Choroid plexus epithelial cell (primary cell): Measurements from ENCODE around the gene VWA5B2.
A peak's percentile ranks its signal among the peaks of the same experiment; 100 is the strongest.

Source experiments
- DNase-seq: peaks from one replicate; pipeline ENCODE4 v3.0.0-alpha.2; 2010; ENCODE audit warnings: low read depth
- H3K4me3 ChIP-seq: 2 replicates; pipeline ENCODE4 v1.5.1; 2011; ENCODE audit warnings: low read depth, mild to moderate bottlenecking, control low read depth, low read length, moderate library complexity
- TF ChIP-seq, protein P1 (sequence below): conservative IDR thresholded peaks from 2 replicates; pipeline ENCODE4 v1.5.1; 2011; ENCODE audit warnings: low read depth, mild to moderate bottlenecking, control low read depth, inconsistent platforms, low read length, moderate library complexity

Gene VWA5B2

DNA sequence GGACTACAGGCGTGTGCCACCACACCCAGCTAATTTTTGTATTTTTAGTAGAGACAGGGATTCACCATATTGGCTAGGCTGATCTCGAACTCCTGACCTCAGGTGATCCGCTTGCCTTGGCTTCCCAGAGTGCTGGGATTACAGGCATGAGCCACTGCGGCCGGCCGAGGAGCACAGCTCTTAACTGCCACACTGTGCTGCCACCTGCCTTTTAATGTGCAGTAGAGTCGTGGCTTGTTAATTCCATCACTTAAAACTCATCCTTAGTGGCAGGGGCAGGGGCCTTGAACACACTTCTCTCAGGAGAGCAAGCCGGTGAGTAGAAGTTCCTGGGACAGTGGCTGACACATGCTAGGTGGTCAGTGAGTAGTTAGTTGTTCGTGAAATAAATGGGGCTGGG is 30.9 kb upstream of the VWA5B2 start:
- TF ChIP-seq, protein P1, sequence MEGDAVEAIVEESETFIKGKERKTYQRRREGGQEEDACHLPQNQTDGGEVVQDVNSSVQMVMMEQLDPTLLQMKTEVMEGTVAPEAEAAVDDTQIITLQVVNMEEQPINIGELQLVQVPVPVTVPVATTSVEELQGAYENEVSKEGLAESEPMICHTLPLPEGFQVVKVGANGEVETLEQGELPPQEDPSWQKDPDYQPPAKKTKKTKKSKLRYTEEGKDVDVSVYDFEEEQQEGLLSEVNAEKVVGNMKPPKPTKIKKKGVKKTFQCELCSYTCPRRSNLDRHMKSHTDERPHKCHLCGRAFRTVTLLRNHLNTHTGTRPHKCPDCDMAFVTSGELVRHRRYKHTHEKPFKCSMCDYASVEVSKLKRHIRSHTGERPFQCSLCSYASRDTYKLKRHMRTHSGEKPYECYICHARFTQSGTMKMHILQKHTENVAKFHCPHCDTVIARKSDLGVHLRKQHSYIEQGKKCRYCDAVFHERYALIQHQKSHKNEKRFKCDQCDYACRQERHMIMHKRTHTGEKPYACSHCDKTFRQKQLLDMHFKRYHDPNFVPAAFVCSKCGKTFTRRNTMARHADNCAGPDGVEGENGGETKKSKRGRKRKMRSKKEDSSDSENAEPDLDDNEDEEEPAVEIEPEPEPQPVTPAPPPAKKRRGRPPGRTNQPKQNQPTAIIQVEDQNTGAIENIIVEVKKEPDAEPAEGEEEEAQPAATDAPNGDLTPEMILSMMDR: no peak
- no peak overlapping the region for H3K4me3 ChIP-seq
- DNase-seq: no peak

GRCh38 chr3:184200825-184201224 is 28.6 kb upstream of the VWA5B2 start:
- no peak for DNase-seq
- TF ChIP-seq, protein P1: no peak
- no peak overlapping the region for H3K4me3 ChIP-seq

- DNase-seq: no peak
- TF ChIP-seq, protein P1: no peak
- H3K4me3 ChIP-seq: no peak overlapping the region
Observed at GRCh38 chr3:184203526-184203925, 25.9 kb upstream of the VWA5B2 start.

- TF ChIP-seq, protein P1: no peak
- H3K4me3 ChIP-seq: no peak overlapping the region
- peak; percentile 35 for DNase-seq
Observed at GRCh38 chr3:184209146-184209923, 20.1 kb upstream of the VWA5B2 start.

GRCh38 chr3:184211297-184211696 is 18.1 kb upstream of the VWA5B2 start:
- no peak for DNase-seq
- TF ChIP-seq, protein P1: no peak
- no peak overlapping the region for H3K4me3 ChIP-seq

- no peak for DNase-seq
- H3K4me3 ChIP-seq: no peak overlapping the region
- TF ChIP-seq, protein P1: no peak
Observed at GRCh38 chr3:184211718-184212117, 17.7 kb upstream of the VWA5B2 start.

DNA sequence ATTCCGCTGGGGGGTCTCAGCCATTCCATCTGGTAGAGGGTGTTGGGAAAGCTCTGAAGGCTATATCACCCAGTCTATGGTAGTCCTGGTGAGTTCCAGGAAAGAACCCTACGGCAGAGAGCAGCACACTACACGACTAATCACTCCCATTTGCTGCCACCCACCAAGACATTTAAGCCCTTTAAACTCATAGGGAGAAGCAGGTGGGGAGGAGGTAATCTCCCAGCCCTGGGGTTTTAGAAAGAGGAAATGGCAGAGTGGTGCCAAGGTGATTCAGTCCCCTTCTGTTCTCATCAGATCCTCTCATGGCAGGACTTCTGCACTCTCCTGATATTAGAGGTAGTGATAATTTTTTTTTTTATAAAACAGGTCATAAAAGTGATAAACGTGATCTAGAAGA is 10.6 kb upstream of the VWA5B2 start:
- H3K4me3 ChIP-seq: no peak overlapping the region
- TF ChIP-seq, protein P1: no peak
- no peak for DNase-seq
